ENCODE measurements around the gene GOSR1.
A peak's percentile ranks its signal among the peaks of the same experiment; 100 is the strongest.
"Not testable (repeated sequence)": the region's sequence is repeated elsewhere in the genome, so short reads cannot be mapped to it uniquely, and the experiment has no call there.

The GOSR1 gene

DNA sequence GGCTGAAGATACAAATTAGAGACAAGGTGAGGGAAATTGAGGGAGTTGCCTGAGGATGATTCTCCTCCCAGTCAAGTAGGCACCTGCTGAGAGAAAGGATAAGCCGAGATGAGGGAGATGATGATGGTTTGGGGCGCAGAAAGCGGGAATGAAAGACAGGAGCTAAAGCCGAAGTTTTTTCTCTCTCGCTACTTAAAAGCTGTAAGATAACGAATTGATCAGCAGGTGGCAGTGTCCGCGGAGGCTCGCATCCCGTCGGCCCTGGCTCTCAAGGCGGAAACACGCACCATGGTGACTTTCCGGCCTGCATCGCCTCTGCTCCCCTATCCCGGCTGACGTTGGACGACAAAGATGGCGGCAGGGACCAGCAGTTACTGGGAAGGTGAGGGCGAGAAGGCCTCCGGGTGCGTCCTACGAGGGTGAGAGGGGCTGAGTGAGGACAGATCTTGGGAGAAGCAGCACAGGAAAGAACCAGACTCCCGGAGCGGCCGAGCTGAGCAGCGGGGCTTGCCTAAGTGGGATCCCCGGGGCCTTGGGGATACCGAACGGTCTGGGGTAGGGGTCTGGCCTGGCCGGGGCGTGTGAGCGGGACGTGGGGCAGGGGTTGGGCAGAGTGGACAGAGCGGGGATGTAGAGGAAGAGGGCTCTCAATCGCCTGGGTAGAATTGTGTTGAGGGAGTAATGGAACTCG is at the start of gene GOSR1:
TSS of gene GOSR1 (plus strand) at position 326 of the 691 bp plus-strand sequence. CDS start at position 352, 26 bp downstream.
- DNase-seq = peak; percentile 92

DNA sequence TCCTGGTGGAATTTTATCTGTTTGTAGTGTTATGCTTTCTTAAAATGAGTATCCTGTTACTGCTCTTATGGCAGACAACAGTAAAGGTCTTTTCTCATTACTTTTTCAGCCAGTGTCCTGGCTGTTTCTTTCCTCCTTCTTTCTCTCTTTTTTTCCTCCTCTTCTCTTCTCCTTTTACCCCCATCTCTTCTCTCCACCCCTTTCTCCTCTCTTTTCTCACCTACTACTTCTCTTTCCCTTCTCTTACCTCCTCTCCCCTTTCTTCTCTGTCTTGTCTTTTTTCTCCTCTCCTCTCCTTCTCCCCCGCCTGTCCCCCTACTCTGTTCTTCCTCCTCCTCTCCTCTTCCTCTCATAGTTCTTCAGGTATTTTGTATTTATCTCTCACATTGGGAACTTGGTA is 49.6 kb upstream of the GOSR1 start:
- no peak for DNase-seq

DNA sequence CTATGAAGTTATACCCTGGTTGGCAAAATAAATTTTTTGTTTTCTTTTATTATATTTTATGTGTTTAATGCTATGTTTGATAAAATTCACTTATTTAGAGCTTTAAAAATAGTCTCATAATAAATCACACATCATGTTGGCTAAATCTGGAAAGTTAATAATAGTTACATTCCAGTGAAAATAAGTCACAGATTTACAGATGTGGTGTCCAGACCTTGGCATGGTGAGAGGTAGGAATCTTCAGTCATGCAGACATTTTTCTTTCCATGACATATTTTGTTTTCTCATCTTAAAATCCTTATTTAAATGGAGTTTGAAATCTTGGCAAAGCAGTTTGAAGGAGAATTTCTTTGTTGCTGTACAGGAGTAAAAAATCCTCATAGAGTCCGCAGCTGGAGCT is 48.1 kb upstream of the GOSR1 start:
- no peak for DNase-seq

DNA sequence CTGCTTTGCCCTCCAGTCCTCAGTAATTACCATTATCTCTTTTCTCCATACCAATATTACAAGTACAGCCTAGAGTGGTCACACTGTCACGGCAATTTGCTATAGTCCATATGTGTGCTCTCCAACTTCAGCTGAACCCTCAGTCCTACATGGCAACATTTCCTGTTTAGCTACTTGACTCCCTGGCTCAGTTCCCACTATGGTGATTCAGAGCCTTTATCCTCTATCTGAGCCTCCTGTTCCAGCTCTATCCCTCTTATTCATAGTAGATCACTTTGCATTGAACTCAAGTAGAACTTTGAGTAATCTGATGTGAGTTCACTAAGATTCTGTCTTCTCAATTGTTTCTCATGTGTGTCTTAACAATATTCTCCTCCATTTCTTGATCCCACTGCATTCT is 43.7 kb upstream of the GOSR1 start:
- DNase-seq = no peak

DNA sequence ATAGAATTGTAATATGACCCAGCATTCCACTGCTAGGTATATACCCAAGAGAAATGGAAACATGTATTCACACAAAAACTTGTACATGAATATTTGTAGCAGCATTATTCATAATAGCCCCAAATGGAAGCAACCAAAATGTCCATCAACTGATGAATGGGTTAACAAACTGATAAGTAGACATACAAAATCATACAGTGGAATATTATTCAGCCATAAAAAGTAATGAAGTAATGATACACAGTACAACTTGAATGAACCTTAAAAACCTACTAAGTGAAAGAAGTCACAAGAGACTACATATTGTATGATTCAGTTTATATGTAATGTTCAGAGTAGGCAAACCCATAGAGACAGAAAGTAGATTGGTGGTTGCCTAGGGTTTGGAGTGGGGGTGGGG is 40.5 kb upstream of the GOSR1 start:
- DNase-seq = no peak

DNA sequence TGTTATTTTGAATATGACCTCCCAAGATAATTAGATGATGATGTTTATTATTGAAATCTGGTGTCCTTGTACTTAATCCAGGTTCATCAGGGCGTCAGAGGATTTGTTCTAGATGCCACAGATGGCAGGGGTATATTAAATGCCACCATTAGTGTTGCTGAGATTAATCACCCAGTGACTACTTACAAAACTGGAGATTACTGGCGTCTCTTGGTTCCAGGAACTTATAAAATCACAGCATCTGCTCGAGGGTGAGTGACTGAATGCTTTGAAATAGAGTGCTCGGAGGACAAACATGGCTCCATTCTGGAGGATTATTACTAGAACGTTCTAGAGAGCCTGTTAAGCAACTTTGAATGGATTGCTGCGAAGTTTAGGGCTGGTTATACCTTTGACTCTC is 33.5 kb upstream of the GOSR1 start:
- no peak for DNase-seq

DNA sequence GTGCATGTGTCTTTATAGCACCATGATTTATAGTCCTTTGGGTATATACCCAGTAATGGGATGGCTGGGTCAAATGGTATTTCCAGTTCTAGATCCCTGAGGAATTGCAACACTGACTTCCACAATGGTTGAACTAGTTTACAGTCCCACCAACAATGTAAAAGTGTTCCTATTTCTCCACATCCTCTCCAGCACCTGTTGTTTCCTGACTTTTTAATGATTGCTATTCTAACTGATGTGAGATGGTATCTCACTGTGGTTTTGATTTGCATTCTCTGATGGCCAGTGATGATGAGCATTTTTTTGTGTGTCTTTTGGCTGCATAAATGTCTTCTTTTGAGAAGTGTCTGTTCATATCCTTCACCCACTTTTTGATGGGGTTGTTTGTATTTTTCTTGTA is 30.6 kb upstream of the GOSR1 start:
- not testable (repeated sequence) for DNase-seq

DNA sequence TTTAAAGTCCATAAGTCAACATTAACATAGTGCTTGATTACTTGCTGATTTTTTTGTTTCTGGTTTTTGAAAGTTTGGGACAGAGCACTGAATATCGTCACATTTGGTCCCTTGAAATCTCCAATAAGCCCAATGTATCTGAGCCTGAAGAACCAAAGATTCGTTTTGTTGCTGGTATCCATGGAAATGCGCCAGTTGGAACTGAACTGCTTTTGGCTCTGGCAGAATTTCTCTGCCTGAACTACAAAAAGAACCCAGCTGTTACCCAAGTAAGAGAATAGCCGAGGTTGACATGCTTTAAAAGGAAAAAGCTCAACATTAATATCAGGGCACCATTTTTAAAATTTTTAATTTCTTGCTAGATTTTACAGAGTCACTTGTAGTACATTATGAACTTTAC is 27.7 kb upstream of the GOSR1 start:
- DNase-seq = no peak

DNA sequence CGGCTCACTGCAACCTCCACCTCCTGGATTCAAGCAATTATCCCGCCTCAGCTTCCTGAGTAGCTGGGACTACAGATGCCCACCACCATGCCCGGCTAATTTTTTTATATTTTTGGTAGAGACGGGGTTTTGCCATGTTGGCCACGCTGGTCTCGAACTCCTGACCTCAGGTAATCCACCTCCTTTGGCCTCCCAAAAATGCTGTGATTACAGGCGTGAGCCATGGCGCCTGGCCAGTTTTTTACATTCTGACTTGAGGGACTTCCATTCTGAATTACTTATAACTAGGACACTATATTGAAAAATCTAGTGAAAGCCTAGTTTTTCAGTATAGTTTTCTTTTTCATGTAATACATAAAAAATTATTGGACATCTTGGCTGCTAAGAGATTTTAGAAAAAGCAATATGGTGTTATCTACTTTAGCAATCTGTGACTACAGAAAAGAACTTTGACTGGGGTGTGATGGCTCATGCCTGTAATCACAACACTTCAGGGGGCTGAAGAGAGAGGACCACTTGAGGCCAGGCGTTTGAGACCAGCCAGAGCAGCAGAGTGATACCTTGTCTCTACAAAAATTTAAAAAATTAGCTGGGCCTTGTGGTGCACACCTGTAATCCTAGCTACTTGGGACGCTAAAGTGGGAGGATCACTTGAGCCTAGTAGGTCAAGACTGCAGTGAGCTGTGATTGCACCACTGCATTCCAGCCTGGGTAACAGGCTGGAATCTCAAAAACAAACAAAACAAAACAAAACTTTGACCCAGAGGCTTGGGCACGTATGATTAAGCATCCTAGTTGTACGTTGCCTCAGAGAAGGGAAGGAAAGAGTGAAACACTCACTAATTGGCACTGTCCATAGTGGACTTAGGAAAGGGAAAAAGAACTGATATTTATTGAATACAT is 26.8 kb upstream of the GOSR1 start:
- DNase-seq = no peak

DNA sequence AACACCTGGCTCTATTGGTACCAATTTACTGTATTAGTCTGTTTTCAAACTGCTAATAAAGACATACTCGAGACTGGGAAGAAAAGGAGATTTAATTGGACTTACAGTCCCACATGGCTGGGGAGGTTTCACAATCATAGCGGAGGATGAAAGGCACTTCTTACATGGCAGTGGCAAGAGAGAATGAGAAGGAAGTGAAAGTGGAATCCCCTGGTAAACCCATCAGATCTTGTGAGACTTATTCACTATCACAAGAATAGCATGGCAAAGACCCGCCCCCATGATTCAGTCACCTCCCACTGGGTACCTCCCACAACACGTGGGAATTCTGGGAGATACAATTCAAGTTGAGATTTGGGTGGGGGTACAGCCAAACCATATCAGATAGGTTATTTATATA is 22.6 kb upstream of the GOSR1 start:
- no peak for DNase-seq

DNA sequence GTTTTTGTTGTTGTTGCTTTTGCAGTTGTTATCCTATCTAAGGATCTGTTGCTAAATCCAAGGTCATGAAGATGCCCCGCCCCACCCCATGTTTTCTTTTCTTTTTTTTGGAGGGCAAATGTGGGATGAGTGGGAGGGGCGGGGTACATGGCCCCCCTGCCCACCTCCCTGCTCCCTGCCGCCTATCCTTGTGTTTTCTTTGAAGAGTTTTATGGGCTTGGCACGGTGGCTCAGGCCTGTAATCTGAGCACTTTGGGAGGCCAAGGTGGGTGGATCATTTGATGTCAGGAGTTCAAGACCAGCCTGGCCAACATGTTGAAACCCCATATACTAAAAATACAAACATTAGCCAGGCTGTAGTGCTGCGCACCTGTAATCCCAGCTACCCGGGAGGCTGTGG is 18.8 kb upstream of the GOSR1 start:
- DNase-seq = no peak

DNA sequence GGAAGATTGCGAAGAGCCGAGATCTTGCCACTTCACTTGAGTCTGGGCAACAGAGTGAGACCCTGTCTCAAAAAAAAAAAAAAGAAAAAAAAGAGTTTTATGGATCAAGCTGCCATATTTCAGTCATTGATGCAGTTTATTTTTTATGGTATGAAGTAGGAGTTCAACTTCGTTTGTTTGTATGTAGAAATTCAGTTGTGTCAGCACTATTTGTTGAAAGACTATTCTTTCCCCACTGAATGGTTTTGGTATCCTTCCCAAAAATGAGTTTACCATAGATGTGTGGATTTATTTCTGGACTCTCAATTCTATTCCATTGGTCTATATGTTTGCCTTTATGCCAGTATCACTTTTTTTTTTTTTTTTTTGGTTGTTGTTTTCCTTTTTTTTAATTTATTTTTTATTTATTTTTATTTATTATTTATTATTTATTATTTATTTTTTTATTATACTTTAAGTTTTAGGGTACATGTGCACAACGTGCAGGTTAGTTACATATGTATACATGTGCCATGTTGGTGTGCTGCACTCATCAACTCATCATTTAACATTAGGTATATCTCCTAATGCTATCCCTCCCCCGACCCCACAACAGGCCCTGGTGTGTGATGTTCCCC is 18.3 kb upstream of the GOSR1 start:
- DNase-seq = not testable (repeated sequence)

DNA sequence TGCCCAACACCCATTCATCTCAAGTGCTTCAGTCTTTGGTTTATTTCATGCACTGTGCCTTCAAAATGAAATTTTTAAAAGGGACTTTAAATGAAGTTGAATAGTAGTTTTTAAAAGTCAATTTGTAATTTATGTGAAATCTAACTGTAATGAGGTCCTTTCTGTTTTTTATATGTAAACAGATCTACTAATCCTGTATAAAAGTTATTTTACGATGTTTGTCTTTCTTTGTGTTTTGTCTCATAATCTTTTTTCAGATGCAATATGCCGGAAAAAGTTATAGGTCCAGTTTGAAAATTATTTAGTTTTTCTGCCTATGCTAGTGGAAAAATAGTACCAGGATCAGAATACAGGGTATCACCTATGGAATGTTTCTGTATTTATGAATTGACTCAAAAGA is 8.7 kb upstream of the GOSR1 start:
- DNase-seq = no peak

DNA sequence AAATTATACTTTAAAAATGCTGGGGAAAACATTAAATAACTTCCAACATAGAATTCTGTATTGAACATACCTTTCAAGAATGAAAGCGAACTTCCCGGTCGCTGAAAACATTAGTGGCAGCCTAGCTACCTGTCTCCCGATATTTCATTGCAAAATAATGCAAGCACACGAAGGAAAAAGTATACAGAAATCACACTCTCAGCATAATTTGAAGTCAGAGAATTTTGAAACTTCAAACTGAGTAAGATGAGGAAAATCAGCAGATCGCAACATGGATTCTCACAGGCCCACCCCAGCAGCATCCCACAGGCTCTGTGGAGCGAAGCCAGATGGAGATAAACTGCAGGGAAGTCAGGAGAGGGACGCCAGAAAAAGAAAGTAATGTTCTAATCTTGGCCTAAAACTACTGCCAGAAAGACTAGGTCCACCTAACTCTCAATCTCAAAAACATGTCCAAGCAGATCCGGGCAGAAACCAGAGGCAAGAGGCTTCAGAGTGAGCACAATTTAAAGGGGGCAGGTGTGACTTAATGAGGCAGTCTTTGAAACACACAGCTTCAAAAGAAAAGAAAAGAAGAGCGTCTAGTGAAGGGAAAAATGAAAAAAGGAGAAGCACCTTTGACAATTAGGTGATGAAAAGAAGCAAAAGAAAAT is 4.8 kb upstream of the GOSR1 start:
- DNase-seq = no peak

DNA sequence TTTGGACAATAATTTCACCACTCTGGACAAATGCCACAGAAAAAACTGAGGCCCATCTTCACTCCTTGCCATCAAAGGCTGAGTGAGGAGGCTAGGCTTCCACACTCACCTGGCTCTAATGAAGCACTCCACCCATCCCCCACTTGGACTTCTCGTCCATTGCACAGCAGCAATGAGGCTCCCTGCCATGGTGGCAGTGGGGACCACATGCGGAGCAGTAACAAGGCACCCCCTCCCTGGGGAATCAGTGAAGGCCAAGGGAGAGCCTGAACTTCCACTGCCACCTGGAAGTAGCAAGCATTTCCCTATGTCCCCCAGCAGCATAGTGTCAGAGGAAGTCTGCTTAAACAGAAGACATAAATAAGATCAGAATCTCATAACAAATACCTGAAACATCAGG is 2.0 kb upstream of the GOSR1 start:
- no peak for DNase-seq

DNA sequence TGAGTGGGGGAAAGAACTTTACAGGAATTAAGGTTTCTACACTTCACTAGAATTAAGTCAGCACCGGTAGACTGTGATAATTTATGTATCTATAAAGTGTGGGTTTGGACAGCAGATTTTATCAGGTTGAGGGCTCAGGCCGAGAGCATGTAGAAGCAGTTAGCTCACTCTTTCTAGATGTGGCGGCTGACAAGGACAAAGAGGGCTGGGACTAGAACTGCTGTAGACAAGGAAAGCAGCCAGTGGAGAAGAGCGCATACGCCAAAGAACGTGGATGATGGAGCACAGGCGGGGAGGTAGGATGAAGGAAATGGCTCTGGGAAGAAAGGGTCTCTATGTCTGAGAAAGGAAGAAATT is 504 bp upstream of the GOSR1 start:
- no peak for DNase-seq

DNA sequence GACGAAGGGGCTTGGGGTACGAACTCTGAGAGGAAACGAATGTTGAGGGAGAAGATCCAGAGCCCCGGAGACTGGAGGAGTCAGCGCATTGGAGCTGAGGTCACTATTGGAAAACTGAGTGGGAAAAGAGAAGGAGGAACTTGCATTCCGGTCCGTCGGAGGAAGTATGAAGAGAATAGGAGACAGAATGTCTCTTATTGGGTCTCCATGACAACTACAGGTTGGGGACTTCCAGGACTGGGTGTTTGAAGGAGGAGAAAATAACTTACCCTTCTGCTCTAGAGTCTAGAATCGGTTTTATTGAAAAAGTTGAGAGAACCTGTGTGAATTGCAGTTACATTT is 537 bp downstream of the GOSR1 start:
- no peak for DNase-seq

DNA sequence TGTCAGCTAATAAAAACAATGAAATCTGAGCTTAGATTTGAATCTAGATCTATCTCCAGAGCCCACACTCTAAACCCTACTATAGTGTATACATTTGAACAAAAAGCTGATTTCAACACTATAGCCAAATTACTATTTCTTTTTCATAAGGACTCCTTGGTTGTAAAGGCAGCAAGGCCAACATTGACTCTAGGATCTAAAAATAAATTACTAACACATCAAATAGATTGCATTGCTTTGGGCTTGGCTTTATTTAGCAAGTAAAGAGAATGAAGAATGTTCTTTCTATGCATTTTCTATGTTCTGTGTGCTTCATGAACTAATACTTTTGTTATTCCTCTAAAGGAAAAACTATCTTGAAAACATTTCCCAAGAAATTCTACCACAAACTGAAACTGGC is 5.3 kb downstream of the GOSR1 start:
- no peak for DNase-seq

DNA sequence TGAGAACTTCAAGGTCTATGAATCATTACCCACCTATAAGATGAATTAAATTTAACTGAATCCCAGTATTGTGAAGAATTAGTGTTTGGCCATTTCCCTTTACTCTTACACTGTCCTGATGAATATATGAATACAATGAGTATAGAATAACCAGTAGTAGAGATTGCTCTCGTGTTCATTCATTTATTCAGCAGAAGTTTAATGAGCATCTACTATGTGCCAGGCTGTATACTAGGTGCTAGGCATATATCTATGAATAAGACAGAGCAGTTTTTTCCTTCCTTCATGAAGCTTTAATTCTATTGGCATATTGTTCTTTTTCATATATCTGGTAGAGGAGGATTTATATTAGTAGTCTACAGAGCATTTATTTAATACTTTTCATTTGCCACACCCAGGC is 6.0 kb downstream of the GOSR1 start:
- no peak for DNase-seq

DNA sequence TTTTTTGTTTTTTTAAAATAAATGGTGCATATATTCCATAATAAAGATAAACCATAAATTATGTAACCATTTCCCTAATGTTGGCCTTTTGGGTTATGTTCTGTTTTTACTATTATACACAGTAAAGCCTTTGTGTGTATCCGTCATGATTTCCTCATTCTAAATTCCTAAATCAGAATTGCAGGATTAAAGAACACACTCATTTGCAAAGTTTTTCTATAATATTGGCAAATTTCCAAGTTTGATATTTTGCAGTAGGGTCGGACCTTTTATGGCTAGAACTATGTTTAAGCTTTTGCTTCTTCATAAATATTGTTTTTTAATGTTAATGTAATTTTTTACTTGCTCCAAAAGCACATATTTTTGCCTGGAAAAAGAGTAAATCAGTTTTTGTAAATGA is 16.6 kb downstream of the GOSR1 start:
- DNase-seq = no peak

DNA sequence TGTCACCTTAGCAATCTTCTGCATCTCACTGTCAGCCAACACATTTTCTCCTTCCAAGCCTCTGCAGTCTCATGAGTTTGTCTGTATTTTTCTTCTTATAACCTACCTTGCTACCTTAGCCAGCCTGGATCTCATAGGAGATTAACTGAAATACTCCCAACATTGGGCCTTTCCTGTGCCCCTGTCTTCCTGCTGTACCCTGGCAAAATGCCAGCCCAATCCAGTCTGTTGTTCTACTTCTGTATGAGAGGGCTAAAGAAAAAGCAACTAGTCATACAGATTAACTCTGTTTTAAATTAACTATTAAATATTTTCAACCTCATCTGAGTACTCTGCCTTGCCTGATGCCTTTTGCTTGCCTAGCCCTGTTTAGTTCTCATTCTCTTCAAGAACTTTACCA is 18.4 kb downstream of the GOSR1 start:
- DNase-seq = no peak

DNA sequence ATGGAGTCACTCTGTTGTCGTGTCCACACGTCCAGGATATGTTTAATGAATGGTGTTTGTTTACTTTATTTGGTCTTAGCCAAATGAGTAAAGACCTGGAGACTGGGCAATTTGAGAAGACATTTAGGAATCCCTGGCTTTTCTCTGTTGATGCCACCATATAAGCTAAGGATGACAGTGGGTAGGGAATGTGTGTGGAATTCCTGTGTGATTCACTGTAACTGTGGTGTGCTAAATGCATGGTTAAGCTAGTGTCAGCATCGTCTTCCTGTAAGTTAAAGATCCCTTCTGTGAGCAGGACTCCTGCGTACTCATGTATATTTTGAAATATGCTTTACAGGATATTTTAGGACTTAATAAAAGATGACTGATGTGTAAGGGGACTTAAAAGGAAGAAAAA is 26.4 kb downstream of the GOSR1 start:
- no peak for DNase-seq

DNA sequence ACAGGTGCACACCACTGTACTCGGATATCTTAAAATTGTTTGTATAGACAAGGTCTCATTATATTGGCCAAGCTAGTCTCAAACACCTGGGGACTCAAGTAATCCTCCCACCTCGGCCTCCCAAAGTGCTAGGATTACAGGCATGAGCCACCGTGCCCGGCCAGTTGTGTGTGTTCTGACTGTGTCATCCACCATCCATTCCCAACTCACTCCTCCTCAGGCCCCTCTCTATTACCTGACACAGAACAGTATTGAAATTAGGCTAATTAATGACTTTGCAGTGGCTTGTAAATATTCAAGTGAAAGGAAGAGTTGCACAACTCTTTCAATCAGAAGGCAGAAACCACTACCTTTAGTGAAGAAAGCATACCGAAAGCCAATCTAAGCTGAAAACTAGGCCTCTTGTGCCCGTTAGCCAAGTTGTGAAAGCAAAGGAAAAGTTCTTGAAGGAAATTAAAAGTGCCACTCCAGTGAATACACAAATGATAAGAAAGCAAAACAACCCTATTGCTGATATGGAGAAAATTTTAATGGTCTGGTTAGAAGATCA is 28.7 kb downstream of the GOSR1 start:
- DNase-seq = no peak
